ENCODE results near the gene IFTAP. TPM values are rescaled to one million over a fixed set of nuclear protein-coding genes. Genes with fewer than 3 reads are reported as not detected.

Gene IFTAP
- polyA plus RNA-seq, 1 experiment: 9.3 TPM

GRCh38 chr11:36703055-36703404 lies 108.7 kb downstream of the IFTAP start:
- Histone ChIP-seq H3K27me3 (ENCODE audit: control insufficient read depth, insufficient read depth, low read length) (no peaks in the 10 kb centered on the region; the same call in 1 of the 2 replicates), H3K4me3 (ENCODE audit: low read depth, low read length) (no peak overlapping the region), H3K36me3 (ENCODE audit: control insufficient read depth, insufficient read depth, low read length) (no peaks in the 10 kb centered on the region)
- POLR2A ChIA-PET: no interaction called here
- no peak for DNase-seq (ENCODE audit: low read depth)
- CTCF ChIA-PET: interaction anchor here (0.6 to 4.1 kb wide), 12 partner anchors 9 to 138 kb away, joined by 3 to 67 read pairs (median 7); no protein-coding TSS in a partner anchor
- no peak for TF ChIP-seq CTCF (IDR thresholded peaks at IDR 0.05; ENCODE audit: insufficient read depth, low read depth, low read length)

Other genes with a start within 250 kb of the IFTAP start
- gene TRAF6, start 84.2 kb upstream of the IFTAP start, polyA plus RNA-seq (2011; rRNA removed): 6.2 and 9.0 TPM in 2 replicates
- gene RAG1, start 26.5 kb upstream of the IFTAP start, polyA plus RNA-seq (2011; rRNA removed): 0.10 and 0.22 TPM in 2 replicates
- not detected in 2 replicates for gene RAG2, start 3.7 kb downstream of the IFTAP start, polyA plus RNA-seq (2011; rRNA removed)